ENCODE results near the gene GFRA4. TPM values are rescaled to one million over a fixed set of nuclear protein-coding genes. Genes with fewer than 3 reads are reported as not detected.

GFRA4 gene
- polyA plus RNA-seq, 1 of the 3 experiments (the other 2 are of a cell fraction) = not detected

GRCh38 chr20:3612795-3613572, 50.2 kb downstream of the GFRA4 start:
- H3F3A ChIP-seq (replicated peaks; ENCODE audit: insufficient read depth) = no peaks in the 10 kb centered on the region
- DNase-seq = no peak
- 96% methylated on average over 10 of the region's 10 CpGs for WGBS (ENCODE audit: low lambda C conversion rate)
- H3K79me2 ChIP-seq (ENCODE audit: insufficient read depth) = no peaks in the 10 kb centered on the region
- no peaks in the 10 kb centered on the region for H4K20me1 ChIP-seq (ENCODE audit: insufficient read depth)
- H3K9me3 ChIP-seq = no peaks in the 10 kb centered on the region
- no peak overlapping the region for H3K4me3 ChIP-seq (ENCODE audit: low read depth in 2 of 2, low read length in 1 of 2)
- TF ChIP-seq MXI1 (IDR thresholded peaks at IDR 0.05; ENCODE audit: low read depth, low read length) = no peak
- TF ChIP-seq, protein P1, sequence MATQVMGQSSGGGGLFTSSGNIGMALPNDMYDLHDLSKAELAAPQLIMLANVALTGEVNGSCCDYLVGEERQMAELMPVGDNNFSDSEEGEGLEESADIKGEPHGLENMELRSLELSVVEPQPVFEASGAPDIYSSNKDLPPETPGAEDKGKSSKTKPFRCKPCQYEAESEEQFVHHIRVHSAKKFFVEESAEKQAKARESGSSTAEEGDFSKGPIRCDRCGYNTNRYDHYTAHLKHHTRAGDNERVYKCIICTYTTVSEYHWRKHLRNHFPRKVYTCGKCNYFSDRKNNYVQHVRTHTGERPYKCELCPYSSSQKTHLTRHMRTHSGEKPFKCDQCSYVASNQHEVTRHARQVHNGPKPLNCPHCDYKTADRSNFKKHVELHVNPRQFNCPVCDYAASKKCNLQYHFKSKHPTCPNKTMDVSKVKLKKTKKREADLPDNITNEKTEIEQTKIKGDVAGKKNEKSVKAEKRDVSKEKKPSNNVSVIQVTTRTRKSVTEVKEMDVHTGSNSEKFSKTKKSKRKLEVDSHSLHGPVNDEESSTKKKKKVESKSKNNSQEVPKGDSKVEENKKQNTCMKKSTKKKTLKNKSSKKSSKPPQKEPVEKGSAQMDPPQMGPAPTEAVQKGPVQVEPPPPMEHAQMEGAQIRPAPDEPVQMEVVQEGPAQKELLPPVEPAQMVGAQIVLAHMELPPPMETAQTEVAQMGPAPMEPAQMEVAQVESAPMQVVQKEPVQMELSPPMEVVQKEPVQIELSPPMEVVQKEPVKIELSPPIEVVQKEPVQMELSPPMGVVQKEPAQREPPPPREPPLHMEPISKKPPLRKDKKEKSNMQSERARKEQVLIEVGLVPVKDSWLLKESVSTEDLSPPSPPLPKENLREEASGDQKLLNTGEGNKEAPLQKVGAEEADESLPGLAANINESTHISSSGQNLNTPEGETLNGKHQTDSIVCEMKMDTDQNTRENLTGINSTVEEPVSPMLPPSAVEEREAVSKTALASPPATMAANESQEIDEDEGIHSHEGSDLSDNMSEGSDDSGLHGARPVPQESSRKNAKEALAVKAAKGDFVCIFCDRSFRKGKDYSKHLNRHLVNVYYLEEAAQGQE (IDR thresholded peaks at IDR 0.05; ENCODE audit: low read depth, low read length) = no peak
- ChIA-PET CTCF (interaction anchor here (0.7 to 1.6 kb wide), 4 partner anchors 24 to 98 kb away, joined by 3 read pairs; no protein-coding TSS in a partner anchor), POLR2A (no interaction called here)
- H3K4me2 ChIP-seq = no peak overlapping the region
- H3K4me1 ChIP-seq (ENCODE audit: control insufficient read depth in 1 of 2, insufficient read depth in 2 of 2, low read depth in 1 of 2, low read length in 1 of 2) = no peaks in the 10 kb centered on the region; a peak in 1 of 4 replicates
- no peaks in the 10 kb centered on the region for H3K27me3 ChIP-seq (ENCODE audit: insufficient read depth)
- no peak overlapping the region for H3K9ac ChIP-seq
- H2AFZ ChIP-seq (ENCODE audit: low read depth) = no peak overlapping the region
- H3K36me3 ChIP-seq (replicated peaks in 1 of 2; ENCODE audit: control insufficient read depth in 1 of 2, insufficient read depth in 2 of 2, low read length in 1 of 2) = peaks cover 0 to 7% of the 10 kb centered on the region in 2 experiments
- H3K27ac ChIP-seq (ENCODE audit: low read depth in 2 of 2, low read length in 1 of 2) = no peak overlapping the region
- no peaks in the 10 kb centered on the region for H3K9me2 ChIP-seq

GRCh38 chr20:3611901-3612300, 51.3 kb downstream of the GFRA4 start:
- no peaks in the 10 kb centered on the region; a peak in 1 of 4 replicates for H3K4me1 ChIP-seq (ENCODE audit: control insufficient read depth in 1 of 2, insufficient read depth in 2 of 2, low read depth in 1 of 2, low read length in 1 of 2)
- no peak overlapping the region for H3K4me2 ChIP-seq
- H3K9me2 ChIP-seq = no peaks in the 10 kb centered on the region
- no peak overlapping the region for H3K4me3 ChIP-seq (ENCODE audit: low read depth in 2 of 2, low read length in 1 of 2)
- 53% methylated on average over 1 of the region's 1 CpG for WGBS (ENCODE audit: low lambda C conversion rate)
- H4K20me1 ChIP-seq (ENCODE audit: insufficient read depth) = no peaks in the 10 kb centered on the region
- H3K27me3 ChIP-seq (ENCODE audit: insufficient read depth) = no peaks in the 10 kb centered on the region
- no peaks in the 10 kb centered on the region for H3K79me2 ChIP-seq (ENCODE audit: insufficient read depth)
- no peak overlapping the region for H3K27ac ChIP-seq (ENCODE audit: low read depth in 2 of 2, low read length in 1 of 2)
- no peaks in the 10 kb centered on the region for H3F3A ChIP-seq (replicated peaks; ENCODE audit: insufficient read depth)
- peaks cover 0 to 13% of the 10 kb centered on the region in 2 experiments for H3K36me3 ChIP-seq (replicated peaks in 1 of 2; ENCODE audit: control insufficient read depth in 1 of 2, insufficient read depth in 2 of 2, low read length in 1 of 2)
- DNase-seq = no peak
- CTCF ChIA-PET = no interaction called here
- TF ChIP-seq JUND (IDR thresholded peaks at IDR 0.05) (no peak), IRF3 (IDR thresholded peaks at IDR 0.05; ENCODE audit: low read depth, low read length) (no peak)
- TF ChIP-seq, protein P2, sequence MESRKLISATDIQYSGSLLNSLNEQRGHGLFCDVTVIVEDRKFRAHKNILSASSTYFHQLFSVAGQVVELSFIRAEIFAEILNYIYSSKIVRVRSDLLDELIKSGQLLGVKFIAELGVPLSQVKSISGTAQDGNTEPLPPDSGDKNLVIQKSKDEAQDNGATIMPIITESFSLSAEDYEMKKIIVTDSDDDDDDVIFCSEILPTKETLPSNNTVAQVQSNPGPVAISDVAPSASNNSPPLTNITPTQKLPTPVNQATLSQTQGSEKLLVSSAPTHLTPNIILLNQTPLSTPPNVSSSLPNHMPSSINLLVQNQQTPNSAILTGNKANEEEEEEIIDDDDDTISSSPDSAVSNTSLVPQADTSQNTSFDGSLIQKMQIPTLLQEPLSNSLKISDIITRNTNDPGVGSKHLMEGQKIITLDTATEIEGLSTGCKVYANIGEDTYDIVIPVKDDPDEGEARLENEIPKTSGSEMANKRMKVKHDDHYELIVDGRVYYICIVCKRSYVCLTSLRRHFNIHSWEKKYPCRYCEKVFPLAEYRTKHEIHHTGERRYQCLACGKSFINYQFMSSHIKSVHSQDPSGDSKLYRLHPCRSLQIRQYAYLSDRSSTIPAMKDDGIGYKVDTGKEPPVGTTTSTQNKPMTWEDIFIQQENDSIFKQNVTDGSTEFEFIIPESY (IDR thresholded peaks at IDR 0.05; ENCODE audit: borderline replicate concordance, low read depth) = no peak
- no peak overlapping the region for H2AFZ ChIP-seq (ENCODE audit: low read depth)
- POLR2A ChIA-PET = no interaction called here
- no peaks in the 10 kb centered on the region for H3K9me3 ChIP-seq
- H3K9ac ChIP-seq = no peak overlapping the region

Other genes starting within 250 kb of the GFRA4 start
- gene ATRN, start 192.4 kb downstream of the GFRA4 start, polyA plus RNA-seq (2012; rRNA removed) = 33.8 and 48.4 TPM in 2 replicates
- 4.8 and 5.0 TPM in 2 replicates for gene ADAM33, start 18.6 kb upstream of the GFRA4 start, polyA plus RNA-seq (2012; rRNA removed)
- not detected in 2 replicates for gene SIGLEC1, start 49.2 kb upstream of the GFRA4 start, polyA plus RNA-seq (2012; rRNA removed)
- 0.24 and 0.46 TPM in 2 replicates for gene HSPA12B, start 69.3 kb upstream of the GFRA4 start, polyA plus RNA-seq (2012; rRNA removed)
- 59.9 and 73.9 TPM in 2 replicates for gene ADISSP, start 104.4 kb upstream of the GFRA4 start, polyA plus RNA-seq (2012; rRNA removed)
- 1.6 and 1.8 TPM in 2 replicates for gene SPEF1, start 118.0 kb upstream of the GFRA4 start, polyA plus RNA-seq (2012; rRNA removed)
- 37.6 and 41.2 TPM in 2 replicates for gene CENPB, start 123.3 kb upstream of the GFRA4 start, polyA plus RNA-seq (2012; rRNA removed)
- 41.5 and 56.5 TPM in 2 replicates for gene CDC25B, start 132.9 kb upstream of the GFRA4 start, polyA plus RNA-seq (2012; rRNA removed)
- 8.6 and 10.3 TPM in 2 replicates for gene AP5S1, start 157.1 kb upstream of the GFRA4 start, polyA plus RNA-seq (2012; rRNA removed)
- 9.1 and 10.5 TPM in 2 replicates for gene MAVS, start 183.4 kb upstream of the GFRA4 start, polyA plus RNA-seq (2012; rRNA removed)
- gene PANK2, start 226.0 kb upstream of the GFRA4 start, polyA plus RNA-seq (2012; rRNA removed) = 17.7 and 23.3 TPM in 2 replicates